GM06990 (cell line): ENCODE data around the gene SLC23A2.

ENCODE experiments used
- DNase-seq: peaks from one replicate; pipeline ENCODE4 v3.0.0-alpha.2; 2011; ENCODE audit not compliant: insufficient read length; ENCODE audit errors: extremely low read depth
- H3K27me3 ChIP-seq: replicated peaks from 2 replicates; pipeline ENCODE4 v1.6.0; 2011; ENCODE audit warnings: low read length; ENCODE audit not compliant: control insufficient read depth, insufficient read depth
- H3K36me3 ChIP-seq: 2 replicates; pipeline ENCODE4 v1.5.1; 2011; ENCODE audit warnings: low read length; ENCODE audit not compliant: control insufficient read depth, insufficient read depth
- H3K4me3 ChIP-seq: replicated peaks from 2 replicates; pipeline ENCODE4 v1.5.1; 2011; ENCODE audit warnings: low read depth, mild to moderate bottlenecking, control low read depth, low read length
- CTCF ChIP-seq: IDR thresholded peaks from 2 replicates; pipeline ENCODE4 v1.5.1; 2011; ENCODE audit warnings: low read length, control low read depth, mild to moderate bottlenecking, inconsistent platforms; ENCODE audit not compliant: insufficient read depth, poor library complexity, severe bottlenecking

SLC23A2 gene

GRCh38 chr20:4817230-4817671, 184.1 kb downstream of the SLC23A2 start:
- peaks cover 1% of the 10 kb centered on the region; the same call in 1 of the 2 replicates for H3K36me3 ChIP-seq
- no peaks in the 10 kb centered on the region for H3K27me3 ChIP-seq
- no peak overlapping the region for H3K4me3 ChIP-seq
- no peak for TF ChIP-seq CTCF
- DNase-seq: no peak

DNA sequence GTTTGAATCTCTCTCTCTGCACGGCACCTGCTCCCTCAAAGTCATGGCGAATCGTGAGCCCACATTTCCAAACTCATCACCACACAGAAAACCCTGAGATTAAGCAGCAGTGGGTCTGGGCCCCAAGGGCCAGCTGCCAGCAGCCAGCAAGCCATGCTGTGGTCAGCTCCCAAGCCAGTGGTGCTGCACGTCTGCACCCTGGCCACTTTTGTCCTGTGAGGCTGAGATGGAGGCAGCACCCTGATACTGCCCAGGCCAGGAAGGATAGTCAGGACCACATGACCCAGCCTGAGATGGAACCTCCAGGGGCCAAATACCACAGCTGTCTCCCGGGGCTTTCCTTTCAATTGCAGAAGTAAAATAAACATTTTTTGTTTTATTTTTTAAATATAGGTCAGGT, 185.7 kb downstream of the SLC23A2 start:
- H3K27me3 ChIP-seq: no peaks in the 10 kb centered on the region
- no peak for TF ChIP-seq CTCF
- peak; percentile 35 for DNase-seq
- peak overlapping the region; percentile 65 for H3K4me3 ChIP-seq
- no peaks in the 10 kb centered on the region for H3K36me3 ChIP-seq

GRCh38 chr20:4814696-4815252, 186.5 kb downstream of the SLC23A2 start:
- Histone ChIP-seq H3K36me3 (no peaks in the 10 kb centered on the region), H3K4me3 (peak overlapping the region; percentile 65), H3K27me3 (no peaks in the 10 kb centered on the region)
- peak; percentile 32 for TF ChIP-seq CTCF
- peak; percentile 88 for DNase-seq

DNA sequence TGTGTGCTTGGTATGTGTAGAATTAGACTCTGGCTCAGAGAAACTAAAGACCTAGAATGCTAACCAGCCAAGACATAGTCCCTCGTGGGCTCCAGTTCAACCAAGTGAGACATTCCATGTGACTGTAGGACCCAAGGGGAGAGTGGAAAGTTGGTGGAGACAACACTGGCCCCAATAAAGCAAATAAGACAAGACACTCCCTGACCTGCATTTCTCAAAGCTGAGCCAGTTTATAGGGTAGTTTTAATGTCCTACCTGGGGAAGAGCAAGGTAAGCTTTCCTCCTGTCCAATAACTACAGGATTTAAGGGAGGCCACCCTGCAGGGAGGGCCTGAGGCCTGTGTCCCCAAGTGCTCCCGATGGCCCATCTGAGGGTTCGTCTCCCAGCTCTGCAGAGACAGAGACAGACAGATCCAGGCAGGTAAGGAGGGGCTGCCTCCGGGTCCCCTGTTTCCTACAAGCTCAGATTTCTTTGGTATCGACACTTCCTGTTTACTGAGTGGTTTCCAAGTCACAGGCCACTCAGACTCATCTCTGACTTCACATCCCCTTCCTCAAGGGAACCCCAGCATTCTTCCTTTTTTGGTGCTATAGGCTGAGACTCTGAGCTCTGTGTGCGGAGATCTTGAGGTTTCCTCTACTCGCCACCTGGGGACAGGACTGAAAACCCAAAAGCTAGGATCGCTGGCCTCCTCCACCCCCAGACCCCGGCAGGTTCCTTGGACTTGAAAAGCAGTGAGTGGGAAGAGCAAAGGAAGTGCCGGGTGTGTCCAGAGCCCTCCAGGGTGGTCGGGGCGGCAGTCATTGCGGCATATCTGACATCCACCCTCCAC, 187.2 kb downstream of the SLC23A2 start:
- H3K4me3 ChIP-seq: peak overlapping the region; percentile 65
- no peaks in the 10 kb centered on the region for H3K27me3 ChIP-seq
- no peak for DNase-seq
- no peaks in the 10 kb centered on the region for H3K36me3 ChIP-seq
- TF ChIP-seq CTCF: no peak

- Histone ChIP-seq H3K4me3 (peak overlapping the region; percentile 65), H3K36me3 (no peaks in the 10 kb centered on the region), H3K27me3 (no peaks in the 10 kb centered on the region)
- no peak for TF ChIP-seq CTCF
- DNase-seq: peak; percentile 84
Measured at GRCh38 chr20:4813076-4813862, 188.0 kb downstream of the SLC23A2 start.
